Measurements from ENCODE around the gene CLEC16A. TPM values are rescaled to one million over a fixed set of nuclear protein-coding genes. Genes with fewer than 3 reads are reported as not detected.

The CLEC16A gene
- polyA plus RNA-seq, 1 experiment: 11.9 TPM

DNA sequence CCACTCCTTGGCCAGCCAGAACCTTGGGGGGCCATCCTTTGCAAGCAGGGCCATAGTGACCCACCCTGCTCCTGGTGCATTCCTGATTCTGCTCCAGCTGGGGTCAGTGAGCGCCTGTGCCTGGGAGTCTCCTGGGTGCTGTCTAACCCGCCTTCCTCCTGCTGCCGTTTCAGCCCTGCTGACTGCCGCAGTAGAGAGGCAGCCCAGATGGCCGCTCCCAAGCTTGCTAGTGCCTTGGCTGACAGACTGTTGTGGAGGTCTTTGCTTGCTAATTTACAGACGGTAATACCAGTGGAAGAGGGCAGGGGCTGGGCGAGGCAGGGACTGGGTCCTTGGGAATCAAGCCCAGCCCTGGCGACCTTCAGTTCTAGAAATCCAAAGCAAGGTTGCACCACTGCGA is 212.0 kb downstream of the CLEC16A start:
- no peaks in the 10 kb centered on the region for H3K27me3 ChIP-seq (ENCODE audit: control insufficient read depth, insufficient read depth, low read length)
- POLR2A ChIA-PET: interaction anchor here (0.6 kb wide), 1 partner anchor 171 kb away, joined by 4 read pairs; no protein-coding TSS in a partner anchor
- no peak for TF ChIP-seq CTCF (IDR thresholded peaks at IDR 0.05; ENCODE audit: low read depth, low read length)
- no peak overlapping the region for H3K27ac ChIP-seq (ENCODE audit: low read depth, low read length)
- no peak for DNase-seq (ENCODE audit: low read depth, low spot score)
- CTCF ChIA-PET: no interaction called here
- peaks cover 6% of the 10 kb centered on the region for H3K9me3 ChIP-seq (ENCODE audit: control insufficient read depth, insufficient read depth, low read length)
- H3K4me3 ChIP-seq (ENCODE audit: low read depth, low read length): no peak overlapping the region

DNA sequence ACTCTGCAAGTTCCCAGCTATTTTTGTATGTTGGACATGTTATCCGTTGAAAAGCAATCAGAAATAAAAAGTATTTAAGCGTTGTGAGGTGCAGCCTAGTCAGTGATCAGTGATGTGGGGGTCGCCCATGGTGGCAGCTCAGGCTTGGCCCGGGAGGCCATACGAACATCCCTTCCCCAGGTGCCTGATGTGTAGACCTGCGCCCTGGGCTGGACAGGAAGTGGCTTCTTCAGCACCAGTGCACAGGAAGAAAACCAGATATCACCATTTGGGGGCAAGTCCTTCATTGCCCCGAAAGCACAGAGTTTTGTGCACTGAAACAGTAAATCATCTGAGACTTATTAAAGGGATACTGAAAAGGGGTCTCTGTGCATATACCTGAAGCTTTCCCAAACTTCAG is 212.8 kb downstream of the CLEC16A start:
- POLR2A ChIA-PET: interaction anchor here (0.6 kb wide), 1 partner anchor 172 kb away, joined by 4 read pairs; no protein-coding TSS in a partner anchor
- CTCF ChIA-PET: no interaction called here
- no peak for TF ChIP-seq CTCF (IDR thresholded peaks at IDR 0.05; ENCODE audit: low read depth, low read length)
- no peaks in the 10 kb centered on the region for H3K27me3 ChIP-seq (ENCODE audit: control insufficient read depth, insufficient read depth, low read length)
- no peak overlapping the region for H3K4me3 ChIP-seq (ENCODE audit: low read depth, low read length)
- peaks cover 6% of the 10 kb centered on the region for H3K9me3 ChIP-seq (ENCODE audit: control insufficient read depth, insufficient read depth, low read length)
- no peak overlapping the region for H3K27ac ChIP-seq (ENCODE audit: low read depth, low read length)
- no peak for DNase-seq (ENCODE audit: low read depth, low spot score)

- no peak for DNase-seq (ENCODE audit: low read depth, low spot score)
- TF ChIP-seq CTCF (IDR thresholded peaks at IDR 0.05; ENCODE audit: low read depth, low read length): no peak
- POLR2A ChIA-PET: no interaction called here
- Histone ChIP-seq H3K27ac (ENCODE audit: low read depth, low read length) (no peak overlapping the region), H3K27me3 (ENCODE audit: control insufficient read depth, insufficient read depth, low read length) (no peaks in the 10 kb centered on the region), H3K4me3 (ENCODE audit: low read depth, low read length) (no peak overlapping the region), H3K9me3 (ENCODE audit: control insufficient read depth, insufficient read depth, low read length) (peaks cover 6% of the 10 kb centered on the region)
- CTCF ChIA-PET: no interaction called here
These were observed 213.7 kb downstream of the CLEC16A start for GRCh38 chr16:11158018-11158417.

- POLR2A ChIA-PET: no interaction called here
- no peak for DNase-seq (ENCODE audit: low read depth, low spot score)
- CTCF ChIA-PET: interaction anchor here (0.5 kb wide), 1 partner anchor 190 kb away, joined by 3 read pairs; no protein-coding TSS in a partner anchor
These were observed 214.9 kb downstream of the CLEC16A start for GRCh38 chr16:11159282-11159681.

GRCh38 chr16:11160676-11161115 is 216.3 kb downstream of the CLEC16A start:
- H3K4me3 ChIP-seq (ENCODE audit: low read depth, low read length): no peak overlapping the region
- TF ChIP-seq CTCF (IDR thresholded peaks at IDR 0.05; ENCODE audit: low read depth, low read length): no peak
- DNase-seq (ENCODE audit: low read depth, low spot score): no peak
- H3K27me3 ChIP-seq (ENCODE audit: control insufficient read depth, insufficient read depth, low read length): no peaks in the 10 kb centered on the region
- H3K27ac ChIP-seq (ENCODE audit: low read depth, low read length): no peak overlapping the region
- POLR2A ChIA-PET: no interaction called here
- CTCF ChIA-PET: no interaction called here
- peaks cover 6% of the 10 kb centered on the region for H3K9me3 ChIP-seq (ENCODE audit: control insufficient read depth, insufficient read depth, low read length)

More at GRCh38 chr16:11159282-11159681, 214.9 kb downstream of the CLEC16A start:
- Histone ChIP-seq H3K27me3 (ENCODE audit: control insufficient read depth, insufficient read depth, low read length) (no peaks in the 10 kb centered on the region), H3K9me3 (ENCODE audit: control insufficient read depth, insufficient read depth, low read length) (peaks cover 6% of the 10 kb centered on the region), H3K4me3 (ENCODE audit: low read depth, low read length) (no peak overlapping the region), H3K27ac (ENCODE audit: low read depth, low read length) (no peak overlapping the region)
- TF ChIP-seq CTCF (IDR thresholded peaks at IDR 0.05; ENCODE audit: low read depth, low read length): no peak
